ENCODE measurements around the gene PDE6D.

DNA sequence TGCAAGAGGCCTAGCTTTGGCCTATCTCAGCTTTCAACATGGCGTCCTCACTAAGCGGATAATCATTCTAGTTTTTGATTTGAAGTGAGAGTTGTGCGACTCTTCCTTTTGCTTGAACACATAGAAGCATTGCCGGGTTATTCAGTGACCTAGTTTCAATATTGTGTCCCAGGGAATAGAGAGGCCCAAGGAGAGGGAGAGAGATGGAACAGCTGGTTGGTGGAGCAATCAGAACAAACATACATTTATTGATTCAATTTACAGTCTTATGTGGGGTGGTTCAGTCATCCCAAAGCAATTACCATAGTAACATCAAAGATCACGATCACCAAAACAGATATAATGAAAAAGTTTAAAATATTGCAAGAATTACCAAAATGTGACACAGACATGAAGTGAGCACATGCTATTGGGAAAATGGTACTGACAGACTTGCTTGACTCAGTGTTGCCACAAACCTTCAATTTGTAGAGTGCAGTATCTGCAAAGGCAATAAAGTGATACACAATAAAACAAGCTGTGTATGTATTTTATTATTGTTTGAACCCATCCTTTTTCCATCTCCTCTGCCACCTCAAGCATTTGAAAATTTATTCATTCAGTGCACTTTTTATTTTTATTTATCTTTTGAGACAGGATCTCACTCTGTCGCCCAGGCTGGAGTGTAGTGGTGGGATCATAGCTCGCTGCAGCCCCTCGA, 35.4 kb upstream of the PDE6D start:
- TF ChIP-seq CTCF (IDR thresholded peaks at IDR 0.05) (no peak), EP300 (IDR thresholded peaks at IDR 0.05) (no peak), POLR2AphosphoS5 (IDR thresholded peaks at IDR 0.05) (no peak)
